Skeletal muscle cell (primary cell): ENCODE data around the gene C16orf74.

Experiments used
- DNase-seq: peaks from one replicate; pipeline ENCODE4 v3.0.0-alpha.2; 2010; ENCODE audit warnings: low read depth
- H3K4me3 ChIP-seq: 2 replicates; pipeline ENCODE4 v1.5.1; 2011; ENCODE audit warnings: low read depth, mild to moderate bottlenecking, control low read depth, low read length, moderate library complexity

The C16orf74 gene

GRCh38 chr16:85681255-85681654, 69.6 kb downstream of the C16orf74 start:
- DNase-seq = no peak

GRCh38 chr16:85680352-85680944, 70.4 kb downstream of the C16orf74 start:
- DNase-seq = no peak
- no peak overlapping the region for H3K4me3 ChIP-seq

More at GRCh38 chr16:85681255-85681654, 69.6 kb downstream of the C16orf74 start:
- no peak overlapping the region for H3K4me3 ChIP-seq

- no peak for DNase-seq
These were observed 71.0 kb downstream of the C16orf74 start for GRCh38 chr16:85679870-85680269.

DNA sequence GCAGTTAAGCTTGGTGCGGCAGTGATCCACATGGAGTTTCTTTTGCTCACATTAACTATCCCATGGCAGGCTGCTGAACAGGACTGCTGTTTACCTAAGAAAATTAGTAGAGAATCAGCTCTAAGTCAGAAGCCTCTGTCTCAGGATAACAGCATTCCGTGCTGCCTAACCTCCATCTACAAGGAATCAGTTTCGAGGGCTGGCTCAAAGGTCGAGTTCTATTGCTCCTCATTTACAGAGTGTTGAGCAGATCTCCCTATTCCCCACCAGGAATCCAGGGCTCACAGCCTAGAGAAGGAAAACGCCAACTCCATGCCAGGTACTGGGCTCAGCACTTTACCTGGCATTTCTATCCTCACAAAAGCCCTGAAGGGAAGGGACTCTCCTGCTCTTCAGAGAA, 72.1 kb downstream of the C16orf74 start:
- no peak for DNase-seq
- H3K4me3 ChIP-seq = no peak overlapping the region

More at GRCh38 chr16:85679870-85680269, 71.0 kb downstream of the C16orf74 start:
- H3K4me3 ChIP-seq = no peak overlapping the region

DNA sequence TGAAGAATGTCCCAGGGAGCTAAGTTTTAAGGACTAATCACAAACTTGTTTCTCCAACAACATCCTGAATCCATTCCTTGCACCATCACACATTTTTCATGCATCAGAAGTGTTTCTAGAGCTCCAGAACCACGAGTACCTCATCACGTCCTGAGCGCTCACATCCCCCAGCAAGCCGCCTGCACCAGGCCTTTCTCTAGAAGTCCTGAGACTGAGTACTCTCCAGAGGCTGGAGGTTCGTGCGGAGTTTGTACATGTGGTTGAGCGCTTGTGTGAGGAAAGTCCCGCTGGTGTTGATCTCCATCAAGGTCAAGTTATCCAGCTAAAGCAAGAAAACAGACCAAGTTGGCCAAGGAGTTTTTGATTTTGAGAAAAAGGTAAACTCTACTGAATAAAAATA, 72.9 kb downstream of the C16orf74 start:
- no peak overlapping the region for H3K4me3 ChIP-seq

DNA sequence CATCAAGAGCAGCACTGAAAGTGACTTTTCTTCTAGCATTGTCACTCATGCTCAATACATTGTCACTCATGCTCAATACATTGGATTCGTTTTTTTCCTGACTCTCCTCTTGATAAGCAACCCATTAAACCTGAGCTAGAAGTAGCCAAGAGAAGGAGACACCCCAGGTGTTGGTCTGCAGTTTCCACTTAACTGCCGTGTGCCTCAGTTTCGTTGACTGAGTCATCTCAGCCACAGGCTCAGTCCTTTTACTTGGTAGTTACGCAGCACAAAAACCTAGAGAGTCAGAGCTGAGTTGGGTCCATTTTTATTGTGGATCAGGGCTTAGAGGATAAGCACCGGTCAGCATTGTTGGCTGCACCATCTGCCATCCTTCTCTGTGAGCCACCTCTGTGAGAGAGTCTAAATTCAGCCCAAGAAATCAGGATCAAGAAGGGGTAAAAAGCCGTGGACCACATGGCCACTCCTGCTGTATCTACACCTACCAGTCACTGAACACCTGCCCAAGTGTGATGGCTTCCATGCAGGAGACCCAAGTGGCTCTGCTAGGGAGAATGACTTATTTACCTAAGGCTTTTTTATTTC, 73.4 kb downstream of the C16orf74 start:
- no peak for DNase-seq
- no peak overlapping the region for H3K4me3 ChIP-seq

More for the DNA sequence above, 72.9 kb downstream of the C16orf74 start:
- DNase-seq = no peak

- no peak for DNase-seq
These were observed 74.4 kb downstream of the C16orf74 start for GRCh38 chr16:85676466-85676865.

GRCh38 chr16:85675251-85675874, 75.5 kb downstream of the C16orf74 start:
- DNase-seq = no peak
- no peak overlapping the region for H3K4me3 ChIP-seq

More at GRCh38 chr16:85676466-85676865, 74.4 kb downstream of the C16orf74 start:
- no peak overlapping the region for H3K4me3 ChIP-seq

DNA sequence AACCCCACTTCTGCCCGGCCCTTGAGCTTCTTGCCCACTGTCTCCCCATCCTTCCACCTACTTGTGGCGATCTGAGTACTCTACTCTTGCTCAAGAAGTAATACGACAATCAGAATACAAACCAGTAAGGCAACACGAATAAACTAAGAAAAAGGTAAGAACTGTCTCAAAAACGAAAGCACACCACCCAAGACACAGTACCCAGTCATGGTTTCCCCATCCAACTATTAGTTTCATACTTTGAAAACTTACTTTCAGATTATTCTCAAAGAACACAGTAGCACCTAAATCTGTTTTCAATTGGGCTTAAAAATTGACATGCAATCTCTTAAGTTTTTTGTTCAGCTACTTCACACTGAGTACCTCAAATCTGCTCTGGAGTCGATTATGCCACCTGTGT, 76.1 kb downstream of the C16orf74 start:
- no peak overlapping the region for H3K4me3 ChIP-seq
- no peak for DNase-seq

GRCh38 chr16:85674418-85674755, 76.5 kb downstream of the C16orf74 start:
- no peak for DNase-seq
- H3K4me3 ChIP-seq = no peak overlapping the region

DNA sequence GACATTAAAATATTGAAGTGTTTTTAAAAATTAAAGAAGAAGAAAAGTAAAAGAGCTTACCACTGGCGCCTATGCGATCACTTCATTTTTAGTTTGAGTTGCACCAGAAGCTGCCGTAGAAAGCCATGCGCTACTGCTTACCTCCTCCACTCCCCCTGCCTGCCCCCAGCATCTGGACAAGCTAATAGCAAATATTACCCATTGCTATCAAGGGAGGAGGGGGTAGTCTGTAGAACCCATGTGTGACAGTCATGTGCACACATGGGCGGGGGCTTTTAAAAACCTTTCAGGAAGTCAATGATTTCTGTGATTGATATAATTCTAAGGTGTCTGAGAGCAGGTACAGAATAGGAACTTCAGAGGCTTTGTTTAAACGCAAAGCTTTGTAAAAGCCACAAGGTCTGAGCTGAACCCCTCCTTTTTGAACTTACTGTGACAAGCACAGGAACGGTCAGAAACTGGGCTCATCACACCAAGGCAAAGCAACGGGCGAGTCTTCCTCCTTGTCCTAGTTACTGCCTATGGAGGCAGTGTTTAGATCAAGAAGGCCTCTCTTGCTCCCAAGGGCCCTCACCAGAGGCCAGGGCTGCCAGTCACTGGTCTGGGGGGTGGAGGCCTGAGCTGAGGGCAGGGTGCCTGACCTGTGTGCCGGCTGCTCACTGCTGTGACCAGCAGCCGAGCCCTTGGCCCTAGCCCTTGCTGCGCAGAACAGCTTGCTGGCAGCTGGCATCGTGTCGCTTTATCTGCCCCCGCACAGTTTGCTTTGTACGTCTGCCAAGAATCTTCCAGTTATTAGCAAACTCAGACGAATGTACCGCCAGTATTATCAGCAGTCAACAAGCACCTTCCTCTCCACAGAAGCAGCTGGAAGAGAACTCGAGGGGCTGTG, 77.1 kb downstream of the C16orf74 start:
- peak; percentile 57 for DNase-seq
- H3K4me3 ChIP-seq = no peak overlapping the region

DNA sequence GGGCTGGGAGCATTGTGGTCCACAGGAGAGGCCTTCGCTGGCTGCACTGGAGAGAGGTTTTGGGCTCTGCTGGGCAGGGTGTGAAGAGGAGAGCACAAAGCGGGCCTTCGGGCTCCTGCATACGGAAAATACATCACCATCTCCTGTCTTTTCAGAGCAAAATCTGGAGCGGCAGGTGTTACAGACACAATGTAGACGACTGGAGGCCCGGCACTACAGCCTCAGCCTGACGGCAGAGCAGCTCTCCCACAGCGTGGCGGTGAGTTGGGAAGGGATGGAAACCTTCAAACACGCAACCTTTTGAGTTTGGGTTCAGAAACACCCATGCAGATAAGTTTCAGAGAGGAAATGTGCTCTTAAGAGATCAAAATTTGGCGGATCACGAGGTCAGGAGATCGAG, 80.1 kb downstream of the C16orf74 start:
- no peak for DNase-seq
- no peak overlapping the region for H3K4me3 ChIP-seq

DNA sequence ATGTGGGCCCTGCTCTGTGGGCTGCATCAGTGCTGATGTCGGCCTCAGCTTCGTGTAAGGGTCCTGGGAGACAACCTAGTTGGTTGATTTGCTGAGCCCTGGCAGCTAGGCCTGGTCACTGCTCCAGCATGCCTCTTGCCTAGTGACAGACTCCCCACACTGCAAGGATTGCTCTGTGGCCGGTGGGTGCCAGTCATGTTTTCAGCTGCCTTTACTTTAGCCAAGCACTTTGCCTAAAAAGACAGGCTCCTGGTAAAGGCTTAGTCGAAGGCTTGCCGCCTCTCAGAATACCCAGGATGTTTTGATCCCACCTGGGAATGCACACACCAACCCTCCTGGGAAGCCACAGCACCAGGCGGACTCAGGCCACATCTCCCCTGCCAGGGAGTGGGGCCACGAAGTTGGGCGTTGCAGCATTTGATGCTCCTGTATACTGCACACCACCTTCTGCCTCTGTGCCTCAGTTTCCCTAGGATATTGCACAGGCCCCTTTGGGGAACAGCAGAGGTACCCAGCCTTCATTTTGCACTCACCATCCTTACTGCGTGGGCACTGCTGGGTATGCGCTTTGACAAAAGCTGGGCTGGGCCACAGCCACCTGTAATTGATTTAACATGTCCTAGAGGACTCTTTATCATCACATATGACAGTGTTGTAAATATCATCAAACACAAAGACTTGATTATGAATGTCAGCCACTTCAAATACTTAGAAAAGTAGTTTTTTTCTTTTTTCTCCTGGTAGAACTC, 82.0 kb downstream of the C16orf74 start:
- no peak overlapping the region for H3K4me3 ChIP-seq
- no peak for DNase-seq

GRCh38 chr16:85667841-85668413, 83.0 kb downstream of the C16orf74 start:
- no peak overlapping the region for H3K4me3 ChIP-seq

GRCh38 chr16:85667261-85667660, 83.6 kb downstream of the C16orf74 start:
- H3K4me3 ChIP-seq = no peak overlapping the region
- no peak for DNase-seq

More at GRCh38 chr16:85667841-85668413, 83.0 kb downstream of the C16orf74 start:
- no peak for DNase-seq

DNA sequence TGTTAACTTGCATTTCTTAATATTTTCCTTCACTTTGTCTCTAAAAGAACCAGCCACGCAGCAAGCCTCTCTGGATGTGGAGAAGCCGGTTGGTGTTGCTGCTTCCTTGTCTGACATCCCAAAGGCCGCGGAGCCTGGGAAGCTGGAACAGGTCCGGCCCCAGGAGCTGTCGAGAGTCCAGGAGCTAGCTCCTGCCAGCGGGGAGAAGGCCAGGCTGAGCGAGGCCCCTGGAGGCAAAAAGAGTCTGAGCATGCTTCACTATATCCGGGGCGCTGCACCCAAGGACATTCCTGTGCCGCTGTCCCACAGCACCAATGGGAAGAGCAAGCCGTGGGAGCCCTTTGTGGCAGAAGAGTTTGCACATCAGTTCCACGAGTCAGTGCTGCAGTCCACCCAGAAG, 85.0 kb downstream of the C16orf74 start:
- H3K4me3 ChIP-seq = no peak overlapping the region
- DNase-seq = no peak

DNA sequence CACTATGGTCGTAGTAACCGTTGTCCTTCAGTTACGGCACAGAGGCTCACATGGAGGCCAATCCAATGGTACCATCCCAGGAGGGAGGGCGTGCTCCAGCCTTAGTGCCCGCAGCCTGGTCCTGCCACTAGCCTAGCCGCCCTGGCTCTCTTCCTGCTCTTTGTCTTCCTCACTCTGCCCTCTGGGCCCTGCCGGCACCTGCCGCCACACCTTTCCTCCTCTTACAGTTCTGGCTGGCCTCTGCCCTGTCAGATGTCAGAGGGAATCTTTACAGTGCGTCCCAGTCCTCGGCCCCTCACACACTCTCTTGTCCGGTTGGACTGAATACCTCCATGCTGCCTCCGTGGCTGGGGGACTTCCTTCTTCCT, 85.5 kb downstream of the C16orf74 start:
- H3K4me3 ChIP-seq = no peak overlapping the region
- no peak for DNase-seq

DNA sequence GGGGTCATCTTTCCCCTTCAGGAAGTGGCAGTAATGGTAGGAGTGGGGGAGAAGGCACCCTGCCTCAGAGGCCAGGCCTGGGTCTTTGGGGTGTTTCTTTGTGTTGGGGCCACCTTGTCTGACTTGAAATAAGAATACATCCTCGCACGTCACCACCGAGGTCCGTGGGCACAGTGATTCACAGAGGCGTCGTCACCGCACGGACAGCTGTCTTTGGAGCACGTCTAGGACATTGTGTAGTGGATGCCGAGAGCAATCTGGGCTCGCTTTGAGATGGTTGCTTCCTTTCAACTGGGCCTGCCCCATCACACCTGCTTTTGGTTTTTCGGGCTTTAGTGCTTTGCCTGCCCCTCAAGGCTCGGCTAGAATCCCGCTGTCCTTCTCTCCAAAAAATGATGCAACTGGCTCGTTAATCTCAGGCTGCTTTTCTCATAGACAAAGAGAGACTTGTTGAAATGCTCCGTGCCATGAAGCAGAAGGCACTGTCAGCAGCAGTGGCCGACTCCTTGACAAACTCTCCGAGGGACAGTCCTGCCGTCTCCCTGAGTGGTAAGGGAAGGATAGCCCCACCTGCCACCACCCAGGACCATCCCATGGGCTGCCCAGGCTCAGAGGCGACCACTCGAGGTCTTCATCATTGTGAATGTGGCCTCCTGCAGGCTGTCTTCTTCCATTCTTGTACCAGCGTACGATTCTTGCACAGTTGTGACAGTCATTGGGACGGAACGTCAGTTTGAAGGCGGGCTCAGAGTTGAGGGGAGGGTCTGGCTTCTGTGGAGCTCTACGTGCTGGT, 86.1 kb downstream of the C16orf74 start:
- H3K4me3 ChIP-seq = no peak overlapping the region
- no peak for DNase-seq
